Inferior parietal cortex (tissue), 1 donor: Measurements from ENCODE around the gene IL36B.

ENCODE experiments used
- DNase-seq: peaks from one replicate; pipeline ENCODE4 v3.0.0-alpha.2; 2016; ENCODE audit errors: extremely low spot score

IL36B gene

GRCh38 chr2:113056521-113056920 lies 3.9 kb upstream of the IL36B start:
- DNase-seq = no peak

- no peak for DNase-seq
Measured at GRCh38 chr2:113054066-113054465, 1.4 kb upstream of the IL36B start.

- no peak for DNase-seq
Measured at GRCh38 chr2:113053666-113054065, 999 bp upstream of the IL36B start.

GRCh38 chr2:113050921-113051895 lies 1.5 kb downstream of the IL36B start:
- DNase-seq = no peak

- no peak for DNase-seq
Measured at GRCh38 chr2:113046465-113046864, 6.2 kb downstream of the IL36B start.

- DNase-seq = no peak
Measured at GRCh38 chr2:113041871-113042270, 10.8 kb downstream of the IL36B start.

GRCh38 chr2:113039719-113040118 lies 12.9 kb downstream of the IL36B start:
- DNase-seq = no peak

GRCh38 chr2:113039158-113039557 lies 13.5 kb downstream of the IL36B start:
- no peak for DNase-seq

GRCh38 chr2:113038291-113038690 lies 14.4 kb downstream of the IL36B start:
- no peak for DNase-seq

- no peak for DNase-seq
Measured at GRCh38 chr2:113036763-113037162, 15.9 kb downstream of the IL36B start.

- no peak for DNase-seq
Measured at GRCh38 chr2:113034016-113034415, 18.7 kb downstream of the IL36B start.

GRCh38 chr2:113032737-113033136 lies 19.9 kb downstream of the IL36B start:
- no peak for DNase-seq

GRCh38 chr2:113028112-113028511 lies 24.6 kb downstream of the IL36B start:
- no peak for DNase-seq

GRCh38 chr2:113027691-113028090 lies 25.0 kb downstream of the IL36B start:
- no peak for DNase-seq

GRCh38 chr2:113025737-113026136 lies 26.9 kb downstream of the IL36B start:
- no peak for DNase-seq

- no peak for DNase-seq
Measured at GRCh38 chr2:113024764-113025163, 27.9 kb downstream of the IL36B start.

GRCh38 chr2:113021312-113021711 lies 31.4 kb downstream of the IL36B start:
- no peak for DNase-seq

- no peak for DNase-seq
Measured at GRCh38 chr2:113018509-113018908, 34.2 kb downstream of the IL36B start.

GRCh38 chr2:113015655-113016054 lies 37.0 kb downstream of the IL36B start:
- no peak for DNase-seq

GRCh38 chr2:113015042-113015441 lies 37.6 kb downstream of the IL36B start:
- no peak for DNase-seq

- no peak for DNase-seq
Measured at GRCh38 chr2:113014067-113014466, 38.6 kb downstream of the IL36B start.

- DNase-seq = no peak
Measured at GRCh38 chr2:113013336-113013661, 39.4 kb downstream of the IL36B start.

GRCh38 chr2:113012436-113013335 lies 40.0 kb downstream of the IL36B start:
- DNase-seq = peak; percentile 9
